ENCODE data around the gene TRIM63.

The TRIM63 gene

GRCh38 chr1:26077524-26077923 is 10.1 kb upstream of the TRIM63 start:
- TF ChIP-seq GATA3 (IDR thresholded peaks at IDR 0.05; ENCODE audit: low read depth, low read length) (no peak), GATA2 (IDR thresholded peaks at IDR 0.05; ENCODE audit: low read depth, low read length) (no peak)

- TF ChIP-seq GATA2 (IDR thresholded peaks at IDR 0.05; ENCODE audit: low read depth, low read length) (no peak), GATA3 (IDR thresholded peaks at IDR 0.05; ENCODE audit: low read depth, low read length) (no peak)
These were observed 8.2 kb upstream of the TRIM63 start for GRCh38 chr1:26075421-26076144.

- TF ChIP-seq GATA2 (IDR thresholded peaks at IDR 0.05; ENCODE audit: low read depth, low read length) (no peak), GATA3 (IDR thresholded peaks at IDR 0.05; ENCODE audit: low read depth, low read length) (no peak)
These were observed 4.9 kb upstream of the TRIM63 start for GRCh38 chr1:26072305-26072704.

GRCh38 chr1:26070963-26071342 is 3.5 kb upstream of the TRIM63 start:
- TF ChIP-seq GATA2 (IDR thresholded peaks at IDR 0.05; ENCODE audit: low read depth, low read length) (no peak), GATA3 (IDR thresholded peaks at IDR 0.05; ENCODE audit: low read depth, low read length) (no peak)

GRCh38 chr1:26070296-26070962 is 3.0 kb upstream of the TRIM63 start:
- TF ChIP-seq GATA3 (IDR thresholded peaks at IDR 0.05; ENCODE audit: low read depth, low read length) (no peak), GATA2 (IDR thresholded peaks at IDR 0.05; ENCODE audit: low read depth, low read length) (no peak)

- no peak for TF ChIP-seq GATA2 (IDR thresholded peaks at IDR 0.05; ENCODE audit: low read depth, low read length)
- no peak for TF ChIP-seq GATA3 (IDR thresholded peaks at IDR 0.05; ENCODE audit: low read depth, low read length)
These were observed 2.5 kb upstream of the TRIM63 start for GRCh38 chr1:26069941-26070295.

- no peak for TF ChIP-seq GATA2 (IDR thresholded peaks at IDR 0.05; ENCODE audit: low read depth, low read length)
- TF ChIP-seq GATA3 (IDR thresholded peaks at IDR 0.05; ENCODE audit: low read depth, low read length), result no peak
These were observed 573 bp downstream of the TRIM63 start for GRCh38 chr1:26066857-26067256.

- no peak for TF ChIP-seq GATA2 (IDR thresholded peaks at IDR 0.05; ENCODE audit: low read depth, low read length)
These were observed 1.3 kb downstream of the TRIM63 start for GRCh38 chr1:26066160-26066559.

- TF ChIP-seq GATA2 (IDR thresholded peaks at IDR 0.05; ENCODE audit: low read depth, low read length) (no peak), GATA3 (IDR thresholded peaks at IDR 0.05; ENCODE audit: low read depth, low read length) (no peak)
These were observed 2.9 kb downstream of the TRIM63 start for GRCh38 chr1:26064553-26064952.

GRCh38 chr1:26060832-26061574 is 6.4 kb downstream of the TRIM63 start:
- TF ChIP-seq GATA2 (IDR thresholded peaks at IDR 0.05; ENCODE audit: low read depth, low read length) (no peak), GATA3 (IDR thresholded peaks at IDR 0.05; ENCODE audit: low read depth, low read length) (no peak)

GRCh38 chr1:26059906-26060305 is 7.5 kb downstream of the TRIM63 start:
- TF ChIP-seq GATA2 (IDR thresholded peaks at IDR 0.05; ENCODE audit: low read depth, low read length) (no peak), GATA3 (IDR thresholded peaks at IDR 0.05; ENCODE audit: low read depth, low read length) (no peak)

- TF ChIP-seq GATA2 (IDR thresholded peaks at IDR 0.05; ENCODE audit: low read depth, low read length), result no peak
- no peak for TF ChIP-seq GATA3 (IDR thresholded peaks at IDR 0.05; ENCODE audit: low read depth, low read length)
These were observed 9.3 kb downstream of the TRIM63 start for GRCh38 chr1:26058052-26058595.

GRCh38 chr1:26057189-26057588 is 10.2 kb downstream of the TRIM63 start:
- TF ChIP-seq GATA2 (IDR thresholded peaks at IDR 0.05; ENCODE audit: low read depth, low read length) (no peak), GATA3 (IDR thresholded peaks at IDR 0.05; ENCODE audit: low read depth, low read length) (no peak)

- no peak for TF ChIP-seq GATA2 (IDR thresholded peaks at IDR 0.05; ENCODE audit: low read depth, low read length)
- TF ChIP-seq GATA3 (IDR thresholded peaks at IDR 0.05; ENCODE audit: low read depth, low read length), result no peak
These were observed 12.4 kb downstream of the TRIM63 start for GRCh38 chr1:26055041-26055440.
